Activated CD4-positive, alpha-beta T cell treated with anti-CD3 and anti-CD28 coated beads, Interleukin-2, amount 50 U/mL, for 24 hours (primary cell): ENCODE data around the gene TP53INP2.
"Not testable (repeated sequence)": the region's sequence is repeated elsewhere in the genome, so short reads cannot be mapped to it uniquely, and the experiment has no call there.

ENCODE experiments used
- DNase-seq, 2 donors: peaks; one replicate each; pipeline ENCODE4 v3.0.0-alpha.2; 2020; ENCODE audit warnings: low read depth in 1 of 2, low spot score in 1 of 2

Gene TP53INP2

DNA sequence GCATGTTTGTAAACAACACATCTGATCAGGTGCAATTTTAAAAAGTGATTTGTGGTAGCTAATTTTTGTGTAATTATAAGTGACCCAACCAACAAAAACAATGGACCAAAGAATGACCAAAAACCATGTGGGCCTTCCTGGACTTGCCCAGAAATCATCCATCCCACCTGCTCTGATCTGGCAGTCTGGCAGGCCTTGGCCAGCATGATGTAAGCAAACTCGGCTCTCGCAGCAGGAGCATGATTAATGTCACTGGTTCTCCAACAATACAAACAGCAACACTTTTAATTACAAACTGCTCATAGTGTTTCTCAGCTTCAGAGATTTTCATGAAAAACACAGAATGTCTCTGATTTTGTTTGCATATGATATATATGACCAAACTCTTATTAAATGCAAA, 16.1 kb downstream of the TP53INP2 start:
- DNase-seq, result no peak

- DNase-seq, result not testable (repeated sequence)
These were observed 18.4 kb downstream of the TP53INP2 start for GRCh38 chr20:34722560-34722959.

DNA sequence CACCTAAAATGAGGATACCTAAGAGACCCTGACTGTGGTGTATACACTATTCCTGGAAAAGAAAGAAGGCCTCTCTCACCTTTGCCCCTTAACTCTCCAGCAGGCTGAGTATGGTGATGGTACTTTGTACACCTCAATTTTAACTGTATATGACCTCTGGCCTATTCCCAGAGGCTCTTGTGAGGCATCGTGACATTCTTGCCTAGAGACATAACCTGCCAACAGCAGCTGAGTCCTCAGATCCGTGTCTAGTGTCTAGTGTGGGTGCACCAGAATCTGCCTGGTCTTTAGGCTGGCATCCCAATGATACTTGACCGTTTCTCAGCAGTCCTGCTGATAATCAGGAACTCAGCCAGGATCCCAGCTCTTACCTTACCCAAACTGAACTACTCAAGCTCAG, 20.0 kb downstream of the TP53INP2 start:
- DNase-seq, result no peak

GRCh38 chr20:34729416-34729815, 25.3 kb downstream of the TP53INP2 start:
- DNase-seq, result no peak

GRCh38 chr20:34732523-34732922, 28.4 kb downstream of the TP53INP2 start:
- DNase-seq, result no peak

DNA sequence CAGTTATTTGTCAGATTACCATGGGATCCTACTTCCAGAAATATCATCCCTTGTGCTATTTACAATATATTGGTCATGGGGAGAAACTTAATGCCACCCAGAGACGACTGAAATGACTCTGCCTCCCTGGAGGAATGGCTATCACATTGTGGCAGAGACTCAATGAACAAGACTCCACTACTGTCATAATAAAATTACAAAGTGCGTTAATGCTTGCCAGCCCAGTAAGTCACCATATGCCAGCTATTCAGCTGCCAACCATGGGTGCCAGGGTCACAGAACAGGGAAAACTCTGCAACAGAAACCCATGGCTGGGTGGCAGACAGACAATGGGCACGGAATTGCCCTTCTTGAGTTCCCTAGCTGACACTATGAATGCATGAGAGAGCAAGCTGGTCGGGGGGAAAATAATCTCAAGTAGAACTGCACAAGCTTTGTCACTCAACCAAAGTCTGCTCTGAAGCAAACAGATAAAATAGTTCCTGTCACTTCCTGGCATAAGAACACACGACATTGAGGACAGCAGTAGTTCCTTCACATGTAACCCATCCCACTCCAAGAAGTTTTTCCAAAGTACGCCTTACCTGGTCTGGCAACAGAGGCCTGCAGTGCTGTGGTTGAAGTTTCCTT, 32.1 kb downstream of the TP53INP2 start:
- no peak for DNase-seq

DNA sequence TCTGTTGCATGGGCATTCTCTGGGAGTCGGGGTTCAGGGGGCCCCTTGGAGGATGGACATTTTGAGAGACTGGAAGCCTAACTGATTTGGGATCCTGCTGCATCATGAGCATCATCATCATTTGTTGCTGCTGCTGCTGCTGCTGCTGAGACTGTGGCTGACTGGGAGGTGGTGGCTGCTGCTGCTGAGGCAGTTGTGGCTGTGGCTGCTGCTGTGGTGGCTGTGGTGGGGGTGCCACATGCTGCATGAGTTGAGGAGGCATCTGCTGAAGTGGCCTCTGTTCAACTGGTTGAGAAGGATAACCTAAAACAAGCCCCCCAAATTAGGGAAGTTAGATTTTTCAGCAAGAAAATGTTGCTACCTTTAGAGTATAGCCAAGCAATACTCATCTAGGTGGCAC, 38.9 kb downstream of the TP53INP2 start:
- no peak for DNase-seq

GRCh38 chr20:34744340-34744739, 40.2 kb downstream of the TP53INP2 start:
- no peak for DNase-seq

DNA sequence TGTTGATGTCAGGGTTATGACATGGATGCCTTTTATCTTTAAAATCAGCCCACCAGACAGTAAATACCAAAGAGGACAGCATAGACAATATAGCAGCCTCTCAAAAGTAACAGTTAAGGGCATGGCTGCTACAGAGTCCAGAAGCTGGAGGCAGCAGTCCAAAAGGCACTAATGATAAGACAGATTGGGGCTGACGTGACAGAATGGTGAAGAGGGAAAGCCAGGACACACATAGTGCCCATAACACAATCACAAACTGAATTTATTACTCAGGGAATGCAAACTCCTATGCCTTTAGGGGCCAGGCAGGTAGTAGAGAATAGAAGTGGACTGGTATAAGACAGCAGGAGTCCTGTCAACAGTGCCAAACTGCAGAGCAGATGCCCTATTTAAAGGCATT, 40.7 kb downstream of the TP53INP2 start:
- no peak for DNase-seq

GRCh38 chr20:34746674-34747073, 42.5 kb downstream of the TP53INP2 start:
- DNase-seq, result no peak

- no peak for DNase-seq
These were observed 43.3 kb downstream of the TP53INP2 start for GRCh38 chr20:34747479-34747878.

- no peak for DNase-seq
These were observed 44.6 kb downstream of the TP53INP2 start for GRCh38 chr20:34748709-34749108.

- no peak for DNase-seq
These were observed 46.3 kb downstream of the TP53INP2 start for GRCh38 chr20:34750484-34750883.

DNA sequence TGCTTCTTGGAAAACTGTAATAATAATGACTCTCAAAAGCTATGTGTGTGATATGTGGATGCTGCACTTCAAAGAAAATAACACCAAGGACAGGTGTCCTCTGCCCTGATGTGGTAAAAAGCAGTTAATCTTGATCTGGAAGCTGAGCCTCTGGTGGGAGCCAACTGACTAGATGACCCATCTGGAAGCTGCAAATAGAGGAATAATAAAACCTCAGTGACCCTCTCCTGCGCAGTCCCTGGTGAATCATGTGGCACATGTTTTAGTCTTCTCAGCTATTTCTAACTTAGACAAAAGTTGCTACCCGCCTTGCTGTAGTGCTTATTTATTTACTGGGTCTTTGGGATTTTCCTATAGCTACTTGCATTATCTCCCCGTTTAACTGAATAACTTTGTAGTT, 47.3 kb downstream of the TP53INP2 start:
- DNase-seq, result no peak

GRCh38 chr20:34753706-34754461, 49.7 kb downstream of the TP53INP2 start:
- no peak for DNase-seq

- no peak for DNase-seq
These were observed 50.5 kb downstream of the TP53INP2 start for GRCh38 chr20:34754611-34755010.

DNA sequence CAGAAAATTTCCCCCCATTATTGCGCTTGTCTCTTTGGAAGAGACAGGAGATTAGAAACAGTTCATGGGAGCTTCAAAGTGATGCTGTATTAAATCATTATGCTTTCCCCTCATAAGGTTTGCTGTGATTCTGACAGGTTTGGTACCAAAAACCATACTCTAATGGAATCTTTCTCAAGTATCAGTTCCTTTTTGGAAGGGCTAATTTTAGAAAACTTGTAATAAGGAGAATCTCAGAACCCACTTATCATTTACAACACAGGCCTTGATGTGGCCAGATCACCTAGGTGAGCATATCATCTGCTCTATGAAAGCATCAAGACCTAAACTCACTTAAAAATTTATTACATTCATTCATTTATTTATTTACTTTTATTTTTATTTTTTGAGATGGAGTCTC, 51.2 kb downstream of the TP53INP2 start:
- DNase-seq, result no peak

GRCh38 chr20:34762031-34762555, 57.9 kb downstream of the TP53INP2 start:
- DNase-seq, result no peak
